Trophoblast cell (in vitro differentiated cells and primary cell): ENCODE measurements around the gene FAM174B.

ENCODE experiments used
- DNase-seq, 2 donors: peaks; one replicate each; pipeline ENCODE4 v3.0.0-alpha.2; 2016
- H2AFZ ChIP-seq: 2 replicates; pipeline ENCODE4 v1.6.1; 2013; ENCODE audit warnings: low read length, moderate library complexity, mild to moderate bottlenecking; ENCODE audit not compliant: insufficient read depth, poor library complexity
- H2AK5ac ChIP-seq: 2 replicates; pipeline ENCODE4 v1.6.1; 2013; ENCODE audit warnings: mild to moderate bottlenecking, low read length
- H2BK120ac ChIP-seq: 2 replicates; pipeline ENCODE4 v1.6.1; 2013; ENCODE audit warnings: low read length, mild to moderate bottlenecking, moderate library complexity; ENCODE audit not compliant: insufficient read depth, poor library complexity
- H2BK12ac ChIP-seq: 2 replicates; pipeline ENCODE4 v1.6.1; 2013; ENCODE audit warnings: mild to moderate bottlenecking, low read length, moderate library complexity
- H2BK5ac ChIP-seq: 2 replicates; pipeline ENCODE4 v1.6.1; 2013; ENCODE audit warnings: low read length, low read depth, moderate library complexity, mild to moderate bottlenecking; ENCODE audit not compliant: poor library complexity
- H3K14ac ChIP-seq: 2 replicates; pipeline ENCODE4 v1.6.1; 2013; ENCODE audit warnings: mild to moderate bottlenecking, low read length
- H3K18ac ChIP-seq: 2 replicates; pipeline ENCODE4 v1.6.1; 2013; ENCODE audit warnings: mild to moderate bottlenecking, low read length
- H3K23ac ChIP-seq: 2 replicates; pipeline ENCODE4 v1.6.1; 2013; ENCODE audit warnings: low read length
- H3K27ac ChIP-seq: 2 replicates; pipeline ENCODE4 v1.5.1; 2013; ENCODE audit warnings: low read depth, mild to moderate bottlenecking, inconsistent platforms, low read length, moderate library complexity
- H3K27me3 ChIP-seq: 2 replicates; pipeline ENCODE4 v1.6.1; 2013; ENCODE audit warnings: inconsistent platforms, mild to moderate bottlenecking, low read length, moderate library complexity; ENCODE audit not compliant: insufficient read depth
- H3K36me3 ChIP-seq, 2 experiments: 1 replicate in 1 of 2; 2 replicates in 1 of 2; pipeline ENCODE4 v1.6.1; 2013; ENCODE audit warnings: low read length in 2 of 2, mild to moderate bottlenecking in 2 of 2, moderate library complexity in 1 of 2; ENCODE audit not compliant: insufficient read depth in 2 of 2, control insufficient read depth in 1 of 2
- H3K4ac ChIP-seq: 2 replicates; pipeline ENCODE4 v1.6.1; 2013; ENCODE audit warnings: low read depth, mild to moderate bottlenecking, low read length, moderate library complexity
- H3K4me1 ChIP-seq, 2 experiments: 1 replicate in 1 of 2; 2 replicates in 1 of 2; pipeline ENCODE4 v1.6.1; 2013; ENCODE audit warnings: low read length in 2 of 2, mild to moderate bottlenecking in 2 of 2, moderate library complexity in 1 of 2; ENCODE audit not compliant: insufficient read depth in 2 of 2, control insufficient read depth in 1 of 2
- H3K4me2 ChIP-seq: 2 replicates; pipeline ENCODE4 v1.6.1; 2013; ENCODE audit warnings: inconsistent platforms, mild to moderate bottlenecking, low read length, moderate library complexity
- H3K4me3 ChIP-seq: 2 replicates; pipeline ENCODE4 v1.5.1; 2013; ENCODE audit warnings: mild to moderate bottlenecking, low read depth, low read length, inconsistent platforms
- H3K79me1 ChIP-seq: one replicate; pipeline ENCODE4 v1.6.1; 2013; ENCODE audit warnings: low read length
- H3K79me2 ChIP-seq: 2 replicates; pipeline ENCODE4 v1.6.1; 2013; ENCODE audit warnings: low read length, mild to moderate bottlenecking; ENCODE audit not compliant: control insufficient read depth, insufficient read depth, poor library complexity
- H3K9ac ChIP-seq: 2 replicates; pipeline ENCODE4 v1.6.1; 2013; ENCODE audit warnings: mild to moderate bottlenecking, low read length
- H3K9me3 ChIP-seq: 2 replicates; pipeline ENCODE4 v1.6.1; 2013; ENCODE audit warnings: low read depth, mild to moderate bottlenecking, control low read depth, inconsistent platforms, low read length; ENCODE audit not compliant: insufficient read depth
- H4K12ac ChIP-seq: 2 replicates; pipeline ENCODE4 v1.6.1; 2013; ENCODE audit warnings: low read depth, mild to moderate bottlenecking, low read length, moderate library complexity
- H4K8ac ChIP-seq: 2 replicates; pipeline ENCODE4 v1.6.1; 2013; ENCODE audit warnings: low read depth, mild to moderate bottlenecking, low read length, moderate library complexity
- H4K91ac ChIP-seq: one replicate; pipeline ENCODE4 v1.6.1; 2013; ENCODE audit warnings: low read depth, mild to moderate bottlenecking, low read length, moderate library complexity
- WGBS: extraction: QIAGEN DNeasy Blood & Tissue Kit; methylation state at CpG from one replicate; pipeline ENCODE4 v1.1.7; 2013; ENCODE audit warnings: missing lambda C conversion rate; ENCODE audit not compliant: insufficient read length, insufficient coverage; ENCODE audit errors: extremely low coverage; 5-methylcytosine and 5-hydroxymethylcytosine counted together

FAM174B gene

GRCh38 chr15:92574566-92574965 is 81.0 kb downstream of the FAM174B start:
- no peak overlapping the region for H3K4me3 ChIP-seq
- no peak overlapping the region for H3K14ac ChIP-seq
- no peaks in the 10 kb centered on the region for H3K79me2 ChIP-seq
- H3K4me2 ChIP-seq: no peak overlapping the region
- no peak for DNase-seq
- no peaks in the 10 kb centered on the region for H3K36me3 ChIP-seq
- H3K27ac ChIP-seq: no peak overlapping the region
- H3K79me1 ChIP-seq: no peaks in the 10 kb centered on the region
- H3K9me3 ChIP-seq: peaks cover 2% of the 10 kb centered on the region
- no peak overlapping the region for H3K9ac ChIP-seq
- H2BK120ac ChIP-seq: no peak overlapping the region
- no peaks in the 10 kb centered on the region for H3K4me1 ChIP-seq
- H3K4ac ChIP-seq: no peak overlapping the region
- no peaks in the 10 kb centered on the region for H3K27me3 ChIP-seq
- H4K91ac ChIP-seq: no peak overlapping the region
- no CpG with 5 or more reads among the region's 1 CpG for WGBS
- H3K18ac ChIP-seq: no peak overlapping the region
- H2BK12ac ChIP-seq: no peak overlapping the region
- no peak overlapping the region for H4K12ac ChIP-seq
- H2AFZ ChIP-seq: no peak overlapping the region
- H2AK5ac ChIP-seq: no peak overlapping the region
- no peak overlapping the region for H3K23ac ChIP-seq
- H4K8ac ChIP-seq: no peak overlapping the region
- no peak overlapping the region for H2BK5ac ChIP-seq

- no peak overlapping the region for H4K8ac ChIP-seq
- no peak overlapping the region for H2AFZ ChIP-seq
- no peak overlapping the region for H3K4ac ChIP-seq
- H3K23ac ChIP-seq: no peak overlapping the region
- H3K79me1 ChIP-seq: no peaks in the 10 kb centered on the region
- H3K4me2 ChIP-seq: no peak overlapping the region
- peaks cover 2% of the 10 kb centered on the region for H3K9me3 ChIP-seq
- no peaks in the 10 kb centered on the region for H3K27me3 ChIP-seq
- H4K12ac ChIP-seq: no peak overlapping the region
- H3K36me3 ChIP-seq: no peaks in the 10 kb centered on the region
- no peak overlapping the region for H3K9ac ChIP-seq
- WGBS: no CpG with 5 or more reads among the region's 1 CpG
- no peak overlapping the region for H3K27ac ChIP-seq
- H2BK120ac ChIP-seq: no peak overlapping the region
- no peak for DNase-seq
- H2AK5ac ChIP-seq: no peak overlapping the region
- no peaks in the 10 kb centered on the region for H3K79me2 ChIP-seq
- H3K18ac ChIP-seq: no peak overlapping the region
- H2BK5ac ChIP-seq: no peak overlapping the region
- H3K14ac ChIP-seq: no peak overlapping the region
- H3K4me1 ChIP-seq: no peaks in the 10 kb centered on the region
- no peak overlapping the region for H4K91ac ChIP-seq
- H2BK12ac ChIP-seq: no peak overlapping the region
- no peak overlapping the region for H3K4me3 ChIP-seq
Observed at GRCh38 chr15:92574161-92574560, 81.4 kb downstream of the FAM174B start.

GRCh38 chr15:92571824-92572223 is 83.8 kb downstream of the FAM174B start:
- H3K9ac ChIP-seq: no peak overlapping the region

GRCh38 chr15:92570391-92570790 is 85.2 kb downstream of the FAM174B start:
- Histone ChIP-seq H4K8ac (no peak overlapping the region), H3K79me1 (no peaks in the 10 kb centered on the region), H3K18ac (no peak overlapping the region), H3K4me3 (no peak overlapping the region), H3K27ac (no peak overlapping the region), H4K91ac (no peak overlapping the region), H2BK120ac (no peak overlapping the region), H2BK12ac (no peak overlapping the region), H3K27me3 (no peaks in the 10 kb centered on the region), H3K4ac (no peak overlapping the region), H3K79me2 (no peaks in the 10 kb centered on the region), H3K23ac (no peak overlapping the region), H4K12ac (no peak overlapping the region), H3K36me3 (no peaks in the 10 kb centered on the region), H3K4me2 (no peak overlapping the region), H2BK5ac (no peak overlapping the region), H2AK5ac (no peak overlapping the region), H3K4me1 (no peaks in the 10 kb centered on the region), H3K9me3 (no peaks in the 10 kb centered on the region), H3K9ac (no peak overlapping the region), H3K14ac (no peak overlapping the region), H2AFZ (no peak overlapping the region)
- no CpG with 5 or more reads among the region's 7 CpGs for WGBS
- DNase-seq: no peak

More at GRCh38 chr15:92571824-92572223, 83.8 kb downstream of the FAM174B start:
- H3K27ac ChIP-seq: no peak overlapping the region
- no peak overlapping the region for H2AK5ac ChIP-seq
- H4K12ac ChIP-seq: no peak overlapping the region
- H3K36me3 ChIP-seq: no peaks in the 10 kb centered on the region
- H3K9me3 ChIP-seq: peaks cover 2% of the 10 kb centered on the region
- H3K4me2 ChIP-seq: no peak overlapping the region
- WGBS: no CpG with 5 or more reads among the region's 4 CpGs
- H3K27me3 ChIP-seq: no peaks in the 10 kb centered on the region
- no peak overlapping the region for H3K18ac ChIP-seq
- H4K91ac ChIP-seq: no peak overlapping the region
- no peak overlapping the region for H3K4ac ChIP-seq
- H3K4me3 ChIP-seq: no peak overlapping the region
- H4K8ac ChIP-seq: no peak overlapping the region
- no peak overlapping the region for H2BK12ac ChIP-seq
- no peak overlapping the region for H2BK120ac ChIP-seq
- H3K4me1 ChIP-seq: no peaks in the 10 kb centered on the region
- no peak overlapping the region for H2BK5ac ChIP-seq
- no peak overlapping the region for H3K23ac ChIP-seq
- no peak overlapping the region for H2AFZ ChIP-seq
- no peaks in the 10 kb centered on the region for H3K79me1 ChIP-seq
- no peak overlapping the region for H3K14ac ChIP-seq
- DNase-seq: no peak
- H3K79me2 ChIP-seq: no peaks in the 10 kb centered on the region
